Activated CD4-positive, alpha-beta T cell treated with anti-CD3 and anti-CD28 coated beads, Interleukin-2, amount 50 U/mL, for 24 hours (primary cell): ENCODE results near the gene FOXP4.

Experiments used
- DNase-seq, 2 donors: peaks; one replicate each; pipeline ENCODE4 v3.0.0-alpha.2; 2020; ENCODE audit warnings: low read depth in 1 of 2, low spot score in 1 of 2

The FOXP4 gene

DNA sequence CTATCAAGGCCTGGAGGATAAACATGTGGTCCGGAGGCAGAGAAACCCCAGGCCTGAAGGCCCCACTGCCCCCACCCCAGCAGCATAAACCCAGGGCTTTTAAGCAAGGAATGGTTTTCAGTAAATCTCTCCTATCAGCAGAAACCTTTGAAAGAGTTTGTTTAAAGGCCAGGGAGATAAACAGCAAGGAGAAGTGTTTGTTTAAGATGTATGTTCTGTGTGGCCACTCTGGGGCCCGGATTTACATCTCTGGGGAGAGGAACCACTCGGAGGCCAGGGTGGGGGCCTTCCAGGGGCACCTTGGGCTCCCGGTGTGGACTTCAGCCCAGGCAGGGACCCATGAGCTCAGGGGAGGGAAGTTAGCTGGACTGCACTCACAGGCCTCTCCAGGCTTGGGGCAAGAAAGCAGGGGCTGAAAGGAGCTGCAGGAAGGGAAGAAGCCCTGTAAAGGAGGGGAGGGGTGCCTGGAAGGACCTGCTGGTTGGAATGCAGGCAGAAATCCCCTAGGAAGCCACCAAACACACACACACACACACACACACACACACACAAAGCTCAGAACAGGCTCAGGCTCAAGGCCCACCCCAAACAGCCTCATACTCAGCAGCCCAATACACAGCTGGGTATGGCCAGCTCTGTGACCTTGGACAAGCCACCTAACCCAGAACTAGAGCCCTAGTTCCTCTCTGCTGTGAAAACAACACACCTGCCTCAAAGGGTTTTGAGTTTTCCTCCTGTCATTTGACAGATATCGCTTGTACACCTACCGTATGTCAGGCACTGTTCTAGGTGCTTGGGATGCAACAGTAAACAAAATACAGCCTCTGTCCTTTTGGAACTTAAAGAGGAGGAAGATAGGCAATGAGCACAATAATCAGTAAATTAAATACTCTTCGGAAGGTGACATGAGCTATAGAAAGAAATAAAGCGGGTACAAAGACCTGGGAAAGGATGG lies 26.2 kb upstream of the FOXP4 start:
- DNase-seq, result no peak

- no peak for DNase-seq
Measured at GRCh38 chr6:41522780-41523548, 23.2 kb upstream of the FOXP4 start.

DNA sequence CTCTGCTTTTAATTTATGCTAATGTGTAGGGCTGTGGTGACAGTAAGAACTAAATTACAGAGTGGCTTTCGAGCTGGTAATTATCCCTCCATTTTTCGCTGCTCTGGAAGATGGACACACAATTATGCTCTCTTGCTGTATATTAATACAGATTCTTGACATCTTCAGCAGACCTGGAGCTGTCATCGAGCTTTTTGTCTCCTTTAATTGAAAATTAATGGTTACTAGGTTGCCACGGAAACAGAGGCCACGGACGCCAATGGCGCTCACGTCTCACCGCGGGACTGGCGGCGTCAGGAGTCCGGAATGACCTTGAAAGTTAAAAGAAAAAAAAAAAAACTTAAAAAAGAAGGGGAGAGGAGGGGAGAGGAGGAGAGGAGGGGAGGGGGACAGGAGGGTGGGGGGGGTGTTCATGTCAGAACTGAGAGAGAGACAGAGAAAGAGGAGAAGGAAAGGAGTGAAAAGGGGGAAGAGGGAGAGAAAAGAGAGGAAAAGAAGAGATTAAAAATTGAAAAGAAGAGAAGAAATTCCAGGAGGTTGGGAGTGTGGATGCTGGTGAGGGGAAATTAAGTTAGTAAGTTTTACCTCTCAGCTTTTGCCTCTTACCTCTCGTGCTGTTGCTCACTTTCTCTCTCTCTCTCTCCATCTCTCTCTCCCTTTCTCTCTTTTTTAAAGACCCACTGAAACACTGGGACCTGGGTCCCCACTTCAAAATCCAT lies 22.1 kb upstream of the FOXP4 start:
- DNase-seq, result no peak

- no peak for DNase-seq
Measured at GRCh38 chr6:41524634-41525011, 21.6 kb upstream of the FOXP4 start.

GRCh38 chr6:41527721-41528408 lies 18.3 kb upstream of the FOXP4 start:
- no peak for DNase-seq

DNA sequence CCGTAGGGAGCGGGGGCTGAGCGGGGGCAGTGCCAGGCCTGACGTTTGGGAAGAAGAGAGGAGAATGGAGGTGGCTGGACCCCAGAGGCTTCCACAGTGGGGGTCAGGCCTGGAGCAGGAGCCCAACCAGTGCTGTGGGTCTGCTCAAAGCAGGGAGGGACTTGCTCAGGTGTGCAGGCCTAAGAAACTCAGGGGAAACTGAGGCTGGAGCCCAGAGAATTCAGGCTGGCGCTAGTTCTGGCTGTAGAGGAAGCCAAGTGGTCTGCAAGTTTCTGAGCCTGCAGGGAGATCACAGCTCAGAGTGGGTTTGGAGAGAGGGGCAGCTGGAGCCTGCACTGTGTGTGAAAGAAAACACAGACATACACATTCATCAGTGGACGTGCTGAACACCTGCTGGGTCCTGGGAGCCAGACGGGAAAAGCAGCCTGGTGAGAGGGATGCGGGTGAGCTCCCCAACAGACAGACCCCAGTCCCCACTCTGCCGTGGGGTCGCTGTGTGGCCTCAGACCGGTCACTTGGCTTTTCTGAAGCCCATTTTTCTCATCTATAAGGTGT lies 17.7 kb upstream of the FOXP4 start:
- no peak for DNase-seq

DNA sequence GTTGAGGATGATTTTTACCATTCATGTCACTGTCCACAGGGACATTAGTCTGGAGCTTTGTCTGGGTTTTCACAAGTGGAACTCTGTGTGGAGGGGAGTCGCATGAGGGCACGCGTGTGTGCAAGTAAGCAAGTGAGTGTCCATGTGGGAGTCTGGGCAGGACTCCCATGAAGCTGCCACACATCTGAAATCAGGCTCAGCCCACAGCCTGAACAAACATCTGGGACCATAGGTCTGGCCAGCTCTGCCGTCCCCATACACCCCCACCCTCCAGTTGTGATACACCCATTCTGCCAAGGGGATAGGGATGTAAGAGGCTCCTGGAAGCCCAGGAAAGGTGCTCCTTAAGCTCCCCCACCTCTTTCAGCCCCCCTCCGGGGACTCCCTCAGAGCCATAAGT lies 17.1 kb upstream of the FOXP4 start:
- DNase-seq, result no peak

DNA sequence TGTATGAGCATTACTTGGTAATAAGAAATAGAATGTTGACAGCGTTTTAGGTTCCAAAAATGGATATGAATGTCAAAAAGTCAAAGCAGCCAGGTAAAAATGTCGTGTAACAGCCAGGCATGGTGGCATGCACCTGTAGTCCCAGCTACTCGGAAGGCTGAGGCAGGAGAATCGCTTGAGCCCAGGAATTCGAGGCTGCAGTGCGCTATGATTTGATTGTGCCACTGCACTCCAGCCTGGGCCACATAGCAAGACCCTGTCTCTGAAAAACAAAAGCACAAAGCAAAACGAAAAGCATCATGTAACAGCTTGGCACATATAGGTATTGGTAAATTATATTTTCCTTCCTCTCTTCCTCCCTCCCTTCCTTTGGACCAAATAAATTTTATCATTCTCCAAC lies 16.2 kb upstream of the FOXP4 start:
- no peak for DNase-seq

GRCh38 chr6:41530476-41530875 lies 15.7 kb upstream of the FOXP4 start:
- no peak for DNase-seq

GRCh38 chr6:41531016-41531415 lies 15.2 kb upstream of the FOXP4 start:
- no peak for DNase-seq

- peak; percentile 64 to 68 for DNase-seq
Measured at GRCh38 chr6:41531591-41532582, 14.3 kb upstream of the FOXP4 start.

DNA sequence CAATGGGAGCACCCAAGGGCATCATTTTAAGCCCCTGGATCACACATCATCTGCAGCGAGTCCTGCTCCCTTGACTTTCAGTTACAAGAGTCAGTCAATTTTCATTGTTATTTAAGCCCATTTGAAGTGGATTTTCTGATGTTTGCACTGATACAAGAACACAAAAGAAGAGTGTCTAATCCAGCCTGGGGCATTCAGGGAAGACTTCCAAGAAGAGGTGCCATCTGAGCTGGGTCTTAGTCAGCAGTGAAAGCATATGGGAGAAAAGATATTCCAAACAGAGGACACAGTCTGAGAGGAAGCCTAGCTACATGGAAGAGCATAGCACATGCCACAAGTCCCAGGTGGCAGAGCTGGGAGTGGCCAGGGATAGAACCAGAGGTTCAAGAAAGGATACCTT lies 10.4 kb upstream of the FOXP4 start:
- DNase-seq, result no peak

GRCh38 chr6:41536795-41537758 lies 9.1 kb upstream of the FOXP4 start:
- no peak for DNase-seq

DNA sequence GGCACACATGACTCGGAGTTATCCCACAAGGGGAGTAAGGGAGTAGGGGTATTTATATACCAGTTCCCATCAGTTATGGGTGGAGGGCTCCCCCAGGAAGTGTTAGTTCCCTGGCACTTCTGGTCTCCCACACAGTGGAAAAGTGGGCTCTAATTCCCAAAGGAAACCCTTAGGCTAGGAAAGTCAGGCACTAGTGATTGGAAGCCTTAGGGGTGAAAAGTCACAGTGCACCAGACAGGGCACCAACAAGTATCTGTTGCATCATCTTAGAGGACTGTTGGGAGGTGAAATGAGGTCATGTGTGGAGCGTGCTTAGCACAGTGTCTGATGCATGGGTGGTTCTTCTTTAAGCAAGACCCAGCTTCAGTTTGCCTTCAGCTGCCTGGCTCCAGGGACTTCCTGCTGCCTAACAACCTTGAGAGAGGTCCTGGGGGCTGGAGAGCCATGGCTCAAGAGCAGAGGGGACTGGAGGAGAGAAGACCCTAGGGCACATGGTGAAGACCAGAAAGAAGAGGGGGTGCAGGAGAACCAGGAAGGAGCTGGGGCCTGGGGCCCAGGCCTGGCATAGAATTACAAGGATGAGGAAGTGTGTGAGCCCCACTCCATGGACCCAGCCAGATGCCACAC lies 7.5 kb upstream of the FOXP4 start:
- no peak for DNase-seq

DNA sequence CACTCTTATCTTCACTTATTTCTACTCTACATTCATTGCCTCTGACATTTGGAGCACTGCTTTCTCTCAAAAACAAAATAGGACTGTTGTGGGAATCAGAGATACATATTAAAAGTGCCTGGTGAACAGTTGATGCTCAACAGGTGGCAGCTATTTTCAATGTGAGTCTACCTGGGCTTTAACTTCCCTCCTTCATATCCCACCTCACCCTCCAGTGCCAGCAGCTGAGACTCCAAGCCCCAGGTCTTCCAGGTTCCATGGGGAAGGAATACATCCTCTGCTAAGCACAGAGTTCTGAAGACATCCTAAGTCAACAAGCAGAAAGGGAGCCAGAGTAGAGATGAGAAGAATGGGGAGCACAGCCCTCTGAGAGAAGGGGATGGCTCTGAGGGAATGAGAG lies 7.0 kb upstream of the FOXP4 start:
- no peak for DNase-seq

DNA sequence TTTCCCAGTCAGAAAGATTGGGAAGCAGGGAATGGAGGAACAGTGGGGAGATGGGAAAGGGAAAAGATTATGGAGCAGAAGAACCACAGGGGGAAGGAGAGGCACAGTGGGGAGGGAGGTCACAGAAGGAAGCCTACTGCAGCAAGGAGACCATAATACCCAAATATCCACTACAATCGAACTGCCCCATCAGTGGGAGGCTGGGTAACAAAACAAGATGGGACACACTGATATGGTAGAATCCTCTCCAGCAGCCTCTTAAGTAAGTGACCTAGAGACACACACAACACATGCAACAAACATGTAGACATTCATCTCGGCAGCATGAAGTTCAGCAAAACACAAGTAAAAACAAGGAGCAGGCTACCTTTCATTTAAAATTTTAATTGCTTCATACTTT lies 4.8 kb upstream of the FOXP4 start:
- no peak for DNase-seq

DNA sequence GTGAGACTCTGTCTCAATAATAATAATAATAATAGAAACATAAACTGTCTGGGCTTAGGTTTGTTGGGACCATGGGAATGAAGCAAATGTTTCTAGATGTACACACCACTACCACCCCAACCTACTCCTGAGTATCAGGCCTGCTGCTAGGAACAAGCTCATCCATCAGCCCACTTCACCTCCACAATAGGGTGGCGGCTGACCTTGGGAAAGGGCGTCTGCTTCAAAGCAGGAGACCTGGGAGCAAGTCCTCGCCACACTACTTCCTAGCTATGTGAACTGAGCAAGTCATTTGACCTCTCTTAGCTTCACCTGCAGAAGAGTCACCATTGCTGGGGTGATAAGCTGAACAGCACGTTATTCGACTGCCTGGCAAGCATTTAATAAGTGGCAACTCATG lies 3.1 kb upstream of the FOXP4 start:
- no peak for DNase-seq

GRCh38 chr6:41545247-41545702 lies 906 bp upstream of the FOXP4 start:
- DNase-seq, result no peak
